Epithelial cell of umbilical artery (primary cell): Measurements from ENCODE around the gene ETNK2. TPM values are rescaled to one million over a fixed set of nuclear protein-coding genes. Genes with fewer than 3 reads are reported as not detected.

Experiments used
- total RNA-seq: library from RNA; depleted of rRNA; stranded (reverse); fragments of >200 nt; gene quantifications from 2 replicates; pipeline ENCODE4 v1.2.3, GENCODE V29; 2014

ETNK2 gene
- 9.1 and 10.4 TPM in 2 replicates for total RNA-seq

GRCh38 chr1:204151552-204152309, at the start of gene ETNK2:
ETNK2 (minus strand) TSS chr1:204152044; CDS start chr1:204151852, 192 bp downstream.

GRCh38 chr1:204196068-204196795, 44.4 kb upstream of the ETNK2 start, which contains the start of gene KISS1:
KISS1 (minus strand) TSS chr1:204196491; CDS start chr1:204192876, 3,615 bp downstream.

GRCh38 chr1:204166219-204166618, 14.4 kb upstream of the ETNK2 start, which contains the start of gene REN:
REN (minus strand) TSS chr1:204166337; CDS start chr1:204166293, 44 bp downstream.

Other genes starting within 250 kb of the ETNK2 start
- gene SOX13, start 78.9 kb downstream of the ETNK2 start, total RNA-seq, result 10.4 and 27.7 TPM in 2 replicates
- gene REN, start 14.3 kb upstream of the ETNK2 start, total RNA-seq, result under 0.01 TPM in 1 of 2 replicates, not detected in the other
- gene KISS1, start 44.4 kb upstream of the ETNK2 start, total RNA-seq, result 0.65 and 1.1 TPM in 2 replicates
- 0.46 TPM in 1 of 2 replicates, not detected in the other for gene GOLT1A, start 61.9 kb upstream of the ETNK2 start, total RNA-seq
- gene PLEKHA6, start 207.9 kb upstream of the ETNK2 start, total RNA-seq, result 1.9 and 2.4 TPM in 2 replicates